ENCODE measurements around the gene BARD1. TPM values are rescaled to one million over a fixed set of nuclear protein-coding genes. Genes with fewer than 3 reads are reported as not detected.

Gene BARD1
- total and polyA plus RNA-seq, 2 of the 13 experiments (the other 11 are each of a cell fraction or from before 2014, with no cell fraction given), result 5.3 to 30.4 TPM

DNA sequence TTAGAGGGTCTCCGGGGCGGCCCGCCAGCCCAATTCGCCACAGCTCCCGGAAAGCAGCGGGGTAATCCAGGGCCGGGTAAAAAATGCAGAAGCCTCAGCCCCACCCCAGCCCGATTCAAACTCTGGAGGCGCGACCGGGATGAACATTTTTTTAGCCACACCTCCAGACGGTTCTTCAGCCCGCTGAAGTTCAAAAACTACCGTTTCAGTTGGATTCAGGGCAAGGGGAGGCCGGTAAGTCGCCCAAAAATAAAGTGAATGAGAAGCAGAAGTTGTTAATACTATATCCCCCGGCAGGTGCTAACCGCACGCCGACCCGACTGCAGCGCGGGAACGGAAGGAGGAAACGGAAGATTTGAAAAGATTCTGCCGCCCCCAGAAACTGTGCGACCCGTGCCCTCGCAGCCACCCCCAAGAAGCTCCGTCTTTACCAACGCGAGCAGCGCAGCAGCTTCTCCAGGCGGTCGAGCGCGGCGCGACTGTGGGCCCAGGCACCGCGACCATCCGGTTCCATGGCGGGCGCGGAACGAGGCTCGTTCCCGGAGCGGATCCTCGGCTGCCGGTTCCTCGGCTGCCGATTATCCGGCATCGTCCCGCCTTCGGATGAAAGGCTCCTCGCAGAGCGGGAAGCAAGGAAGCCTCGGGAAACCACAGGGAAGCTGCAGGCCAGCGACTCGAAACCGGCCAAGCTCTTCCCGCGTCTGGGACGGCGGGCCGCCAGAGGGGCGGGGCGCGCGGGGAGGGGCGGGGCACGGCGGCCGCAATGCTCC is at the start of gene BARD1 (continued):
- no peak for TF ChIP-seq ZNF496 (CRISPR knock-in tag; IDR thresholded peaks at IDR 0.05; ENCODE audit: insufficient replicate concordance)
- TF ChIP-seq FOXP1 (IDR thresholded peaks at IDR 0.05), result no peak
- no peak for TF ChIP-seq FOXP1 (CRISPR knock-in tag; IDR thresholded peaks at IDR 0.05)
- TF ChIP-seq, protein P1, sequence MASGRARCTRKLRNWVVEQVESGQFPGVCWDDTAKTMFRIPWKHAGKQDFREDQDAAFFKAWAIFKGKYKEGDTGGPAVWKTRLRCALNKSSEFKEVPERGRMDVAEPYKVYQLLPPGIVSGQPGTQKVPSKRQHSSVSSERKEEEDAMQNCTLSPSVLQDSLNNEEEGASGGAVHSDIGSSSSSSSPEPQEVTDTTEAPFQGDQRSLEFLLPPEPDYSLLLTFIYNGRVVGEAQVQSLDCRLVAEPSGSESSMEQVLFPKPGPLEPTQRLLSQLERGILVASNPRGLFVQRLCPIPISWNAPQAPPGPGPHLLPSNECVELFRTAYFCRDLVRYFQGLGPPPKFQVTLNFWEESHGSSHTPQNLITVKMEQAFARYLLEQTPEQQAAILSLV (CRISPR knock-in tag; IDR thresholded peaks at IDR 0.05; ENCODE audit: borderline replicate concordance), result no peak
- peak; percentile 81; the same call in 1 of the 2 replicates for TF ChIP-seq ZFAT (CRISPR knock-in tag; conservative IDR thresholded peaks at IDR 0.05)
- no peak for TF ChIP-seq EEA1 (CRISPR knock-in tag; IDR thresholded peaks at IDR 0.05; ENCODE audit: borderline replicate concordance)
- TF ChIP-seq FOXC1 (CRISPR knock-in tag; IDR thresholded peaks at IDR 0.05; ENCODE audit: borderline replicate concordance), result no peak; the same call in 1 of the 2 replicates
- TF ChIP-seq, protein P2, sequence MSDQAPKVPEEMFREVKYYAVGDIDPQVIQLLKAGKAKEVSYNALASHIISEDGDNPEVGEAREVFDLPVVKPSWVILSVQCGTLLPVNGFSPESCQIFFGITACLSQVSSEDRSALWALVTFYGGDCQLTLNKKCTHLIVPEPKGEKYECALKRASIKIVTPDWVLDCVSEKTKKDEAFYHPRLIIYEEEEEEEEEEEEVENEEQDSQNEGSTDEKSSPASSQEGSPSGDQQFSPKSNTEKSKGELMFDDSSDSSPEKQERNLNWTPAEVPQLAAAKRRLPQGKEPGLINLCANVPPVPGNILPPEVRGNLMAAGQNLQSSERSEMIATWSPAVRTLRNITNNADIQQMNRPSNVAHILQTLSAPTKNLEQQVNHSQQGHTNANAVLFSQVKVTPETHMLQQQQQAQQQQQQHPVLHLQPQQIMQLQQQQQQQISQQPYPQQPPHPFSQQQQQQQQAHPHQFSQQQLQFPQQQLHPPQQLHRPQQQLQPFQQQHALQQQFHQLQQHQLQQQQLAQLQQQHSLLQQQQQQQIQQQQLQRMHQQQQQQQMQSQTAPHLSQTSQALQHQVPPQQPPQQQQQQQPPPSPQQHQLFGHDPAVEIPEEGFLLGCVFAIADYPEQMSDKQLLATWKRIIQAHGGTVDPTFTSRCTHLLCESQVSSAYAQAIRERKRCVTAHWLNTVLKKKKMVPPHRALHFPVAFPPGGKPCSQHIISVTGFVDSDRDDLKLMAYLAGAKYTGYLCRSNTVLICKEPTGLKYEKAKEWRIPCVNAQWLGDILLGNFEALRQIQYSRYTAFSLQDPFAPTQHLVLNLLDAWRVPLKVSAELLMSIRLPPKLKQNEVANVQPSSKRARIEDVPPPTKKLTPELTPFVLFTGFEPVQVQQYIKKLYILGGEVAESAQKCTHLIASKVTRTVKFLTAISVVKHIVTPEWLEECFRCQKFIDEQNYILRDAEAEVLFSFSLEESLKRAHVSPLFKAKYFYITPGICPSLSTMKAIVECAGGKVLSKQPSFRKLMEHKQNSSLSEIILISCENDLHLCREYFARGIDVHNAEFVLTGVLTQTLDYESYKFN (CRISPR knock-in tag; conservative IDR thresholded peaks at IDR 0.05), result no peak
- 0 out of 2 replicates have a peak, but pooled peaks have one; percentile 52 for TF ChIP-seq ZNF253 (CRISPR knock-in tag; IDR thresholded peaks at IDR 0.05; ENCODE audit: borderline replicate concordance)
- no peak for TF ChIP-seq RORA (CRISPR knock-in tag; IDR thresholded peaks at IDR 0.05)
- no peak for TF ChIP-seq TP53 (CRISPR knock-in tag; conservative IDR thresholded peaks at IDR 0.05)
- 0 out of 2 replicates have a peak, but pooled peaks have one; percentile 23 for TF ChIP-seq ESRRA (CRISPR knock-in tag; IDR thresholded peaks at IDR 0.05; ENCODE audit: low read depth)
- 0 out of 2 replicates have a peak, but pooled peaks have one; percentile 34 for TF ChIP-seq ZNF124 (CRISPR knock-in tag; IDR thresholded peaks at IDR 0.05)
- peak; percentile 29; the same call in 1 of the 2 replicates for TF ChIP-seq MED13 (CRISPR knock-in tag; IDR thresholded peaks at IDR 0.05)
- TF ChIP-seq, protein P3, sequence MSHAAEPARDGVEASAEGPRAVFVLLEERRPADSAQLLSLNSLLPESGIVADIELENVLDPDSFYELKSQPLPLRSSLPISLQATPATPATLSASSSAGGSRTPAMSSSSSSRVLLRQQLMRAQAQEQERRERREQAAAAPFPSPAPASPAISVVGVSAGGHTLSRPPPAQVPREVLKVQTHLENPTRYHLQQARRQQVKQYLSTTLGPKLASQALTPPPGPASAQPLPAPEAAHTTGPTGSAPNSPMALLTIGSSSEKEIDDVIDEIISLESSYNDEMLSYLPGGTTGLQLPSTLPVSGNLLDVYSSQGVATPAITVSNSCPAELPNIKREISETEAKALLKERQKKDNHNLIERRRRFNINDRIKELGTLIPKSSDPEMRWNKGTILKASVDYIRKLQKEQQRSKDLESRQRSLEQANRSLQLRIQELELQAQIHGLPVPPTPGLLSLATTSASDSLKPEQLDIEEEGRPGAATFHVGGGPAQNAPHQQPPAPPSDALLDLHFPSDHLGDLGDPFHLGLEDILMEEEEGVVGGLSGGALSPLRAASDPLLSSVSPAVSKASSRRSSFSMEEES (CRISPR knock-in tag; IDR thresholded peaks at IDR 0.05), result peak; percentile 4; the same call in 1 of the 2 replicates
- TF ChIP-seq, protein P4, sequence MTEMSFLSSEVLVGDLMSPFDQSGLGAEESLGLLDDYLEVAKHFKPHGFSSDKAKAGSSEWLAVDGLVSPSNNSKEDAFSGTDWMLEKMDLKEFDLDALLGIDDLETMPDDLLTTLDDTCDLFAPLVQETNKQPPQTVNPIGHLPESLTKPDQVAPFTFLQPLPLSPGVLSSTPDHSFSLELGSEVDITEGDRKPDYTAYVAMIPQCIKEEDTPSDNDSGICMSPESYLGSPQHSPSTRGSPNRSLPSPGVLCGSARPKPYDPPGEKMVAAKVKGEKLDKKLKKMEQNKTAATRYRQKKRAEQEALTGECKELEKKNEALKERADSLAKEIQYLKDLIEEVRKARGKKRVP (CRISPR knock-in tag; IDR thresholded peaks at IDR 0.05), result peak in 1 of 2 experiments; percentile 54; a peak in 1 of 4 replicates
- peak; percentile 78 for TF ChIP-seq GABPB1 (CRISPR knock-in tag; IDR thresholded peaks at IDR 0.05)
- no peak for TF ChIP-seq PLRG1 (conservative IDR thresholded peaks at IDR 0.05)
- TF ChIP-seq, protein P5, sequence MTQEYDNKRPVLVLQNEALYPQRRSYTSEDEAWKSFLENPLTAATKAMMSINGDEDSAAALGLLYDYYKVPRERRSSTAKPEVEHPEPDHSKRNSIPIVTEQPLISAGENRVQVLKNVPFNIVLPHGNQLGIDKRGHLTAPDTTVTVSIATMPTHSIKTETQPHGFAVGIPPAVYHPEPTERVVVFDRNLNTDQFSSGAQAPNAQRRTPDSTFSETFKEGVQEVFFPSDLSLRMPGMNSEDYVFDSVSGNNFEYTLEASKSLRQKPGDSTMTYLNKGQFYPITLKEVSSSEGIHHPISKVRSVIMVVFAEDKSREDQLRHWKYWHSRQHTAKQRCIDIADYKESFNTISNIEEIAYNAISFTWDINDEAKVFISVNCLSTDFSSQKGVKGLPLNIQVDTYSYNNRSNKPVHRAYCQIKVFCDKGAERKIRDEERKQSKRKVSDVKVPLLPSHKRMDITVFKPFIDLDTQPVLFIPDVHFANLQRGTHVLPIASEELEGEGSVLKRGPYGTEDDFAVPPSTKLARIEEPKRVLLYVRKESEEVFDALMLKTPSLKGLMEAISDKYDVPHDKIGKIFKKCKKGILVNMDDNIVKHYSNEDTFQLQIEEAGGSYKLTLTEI (CRISPR knock-in tag; conservative IDR thresholded peaks at IDR 0.05), result no peak
- TF ChIP-seq FOXK1 (CRISPR knock-in tag; IDR thresholded peaks at IDR 0.05; ENCODE audit: borderline replicate concordance, low read depth), result no peak
